Testis (tissue), 3 donors: ENCODE measurements around the gene ADD1. TPM values are rescaled to one million over a fixed set of nuclear protein-coding genes. Genes with fewer than 3 reads are reported as not detected.

ENCODE experiments used
- DNase-seq: peaks from one replicate; pipeline ENCODE4 v3.0.0-alpha.2; 2019
- H3K27ac ChIP-seq, 2 donors: fragments of 200-600 bp; sonication (generic); one replicate each; pipeline ENCODE4 v1.5.1; 2019
- H3K27me3 ChIP-seq: fragments of 200-600 bp; sonication (generic); one replicate; pipeline ENCODE4 v1.5.1; 2019
- H3K36me3 ChIP-seq: fragments of 200-600 bp; sonication (generic); one replicate; pipeline ENCODE4 v1.5.1; 2017; ENCODE audit warnings: low read depth; ENCODE audit errors: missing control alignments
- H3K4me1 ChIP-seq: fragments of 200-600 bp; sonication (generic); one replicate; pipeline ENCODE4 v1.5.1; 2019
- H3K4me3 ChIP-seq, 2 donors: fragments of 200-600 bp; sonication (generic); one replicate each; pipeline ENCODE4 v1.5.1; 2017 to 2019
- H3K9me3 ChIP-seq: fragments of 200-600 bp; sonication (generic); one replicate; pipeline ENCODE4 v1.5.1; 2017
- CTCF ChIP-seq, 3 experiments: fragments of 450-650 bp in 2 of 3; fragments of 200-600 bp in 1 of 3; sonication (generic) in 1 of 3; IDR thresholded peaks; one replicate each; pipeline ENCODE4 v1.5.1; 2016 to 2019; ENCODE audit warnings: antibody characterized with exemption in 3 of 3, mild to moderate bottlenecking in 2 of 3, moderate library complexity in 1 of 3
- POLR2A ChIP-seq: fragments of 450-650 bp; IDR thresholded peaks from one replicate; pipeline ENCODE4 v1.6.1; 2017; ENCODE audit warnings: antibody characterized with exemption, mild to moderate bottlenecking, moderate library complexity
- WGBS, 2 donors: methylation state at CpG; one replicate each; pipeline ENCODE4 v1.1.5; 2018; 5-methylcytosine and 5-hydroxymethylcytosine counted together
- intact Hi-C: fragments of 100-400 bp; cut with DNase I; formaldehyde crosslinking; loops from one replicate; pipeline ENCODE4 v1.15.1; 2023; ENCODE audit warnings: low total_unique reads
- polyA plus RNA-seq: library from polyadenylated mRNA; stranded (reverse); fragments of 350-450 nt; fragmentation: Illumina TruSeq; extraction: RNeasy Lipid Tissue Mini Kit (QIAGEN cat#74804); gene quantifications from one replicate; pipeline ENCODE4 v1.2.3, GENCODE V29; 2014; ENCODE audit warnings: low read depth, low replicate concordance; ENCODE audit not compliant: insufficient read depth
- total RNA-seq, 2 donors: library from RNA; depleted of rRNA; stranded (reverse); fragments of >200 nt; gene quantifications; one replicate each; pipeline ENCODE4 v1.2.3, GENCODE V29; 2016

ADD1 gene
- total and polyA plus RNA-seq, 3 donors from 2014 or later: 233 to 355 (median 318) TPM

- Histone ChIP-seq H3K9me3 (no peaks in the 10 kb centered on the region), H3K36me3 (no peaks in the 10 kb centered on the region), H3K4me1 (peaks cover 62% of the 10 kb centered on the region), H3K27me3 (no peaks in the 10 kb centered on the region), H3K27ac (no peak overlapping the region), H3K4me3 (no peak overlapping the region)
- 87 to 94% methylated on average over 16 to 20 of the region's 20 CpGs for WGBS, 2 donors
- TF ChIP-seq POLR2A (no peak), CTCF (IDR thresholded peaks at IDR 0.05) (no peak)
- intact Hi-C loops: no loop called here
- no peak for DNase-seq
These were observed 39.8 kb upstream of the ADD1 start for GRCh38 chr4:2803624-2804448.

DNA sequence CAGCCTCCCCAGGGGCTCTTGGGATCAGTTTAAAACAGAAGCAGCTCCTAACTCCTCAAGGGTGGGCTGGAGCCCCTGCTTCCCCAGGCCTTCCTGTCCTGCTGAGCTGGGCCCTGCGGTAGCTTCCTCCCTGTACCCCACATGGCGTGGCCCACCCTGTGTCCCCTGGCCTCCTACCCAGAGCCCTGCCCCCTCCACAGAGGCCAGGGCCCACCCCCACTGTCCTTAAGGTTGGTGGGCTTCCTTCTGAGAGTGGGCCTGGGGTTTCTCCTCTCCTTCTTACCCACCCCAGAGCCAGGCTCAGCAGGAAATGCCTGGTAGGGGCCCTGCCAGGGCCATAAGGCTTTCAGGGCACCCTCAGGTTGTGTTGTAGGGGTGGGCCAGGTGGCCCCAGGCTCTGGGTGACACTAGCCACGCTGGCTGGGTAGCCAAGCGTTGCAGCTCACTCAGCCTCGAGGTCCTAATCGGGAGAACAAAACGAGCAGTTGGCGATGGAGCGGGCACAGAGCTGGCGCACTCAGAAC lies 39.1 kb upstream of the ADD1 start:
- peaks cover 58% of the 10 kb centered on the region for H3K4me1 ChIP-seq
- H3K9me3 ChIP-seq: no peaks in the 10 kb centered on the region
- no peak for DNase-seq
- 83 to 100% methylated on average over 1 to 10 of the region's 10 CpGs for WGBS, 2 donors
- H3K27me3 ChIP-seq: no peaks in the 10 kb centered on the region
- intact Hi-C loops: no loop called here
- TF ChIP-seq POLR2A (no peak), CTCF (IDR thresholded peaks at IDR 0.05) (no peak)
- no peaks in the 10 kb centered on the region for H3K36me3 ChIP-seq
- H3K27ac ChIP-seq: no peak overlapping the region
- no peak overlapping the region for H3K4me3 ChIP-seq

DNA sequence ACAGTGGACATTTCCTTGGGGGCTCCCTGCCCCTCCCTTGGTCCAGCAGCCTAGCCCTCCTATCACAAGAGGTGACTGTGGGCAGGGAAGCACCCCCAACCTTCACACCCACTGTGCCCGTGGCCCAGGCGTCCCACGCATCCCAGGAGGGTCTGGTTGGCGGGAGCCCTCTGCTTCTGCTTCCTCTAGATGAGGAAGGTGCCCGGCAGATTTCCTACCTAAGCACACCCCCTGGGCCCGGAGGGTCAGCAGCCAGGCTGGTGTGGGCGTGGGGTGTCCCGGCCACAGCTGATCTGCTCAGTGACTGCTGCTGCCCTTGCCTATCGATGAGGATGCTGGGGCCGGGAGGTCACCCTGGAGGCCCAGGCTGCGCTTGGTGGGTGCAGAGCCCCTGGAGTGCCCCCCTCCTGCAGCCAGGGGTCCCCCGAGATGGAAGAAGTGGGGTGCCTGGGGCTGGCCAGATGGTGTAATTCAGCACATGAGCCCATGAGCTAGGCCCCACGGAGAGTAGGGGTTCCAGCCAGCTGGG lies 38.6 kb upstream of the ADD1 start:
- peaks cover 56% of the 10 kb centered on the region for H3K4me1 ChIP-seq
- H3K9me3 ChIP-seq: no peaks in the 10 kb centered on the region
- H3K27me3 ChIP-seq: no peaks in the 10 kb centered on the region
- no peak for TF ChIP-seq CTCF (IDR thresholded peaks at IDR 0.05)
- no peak for TF ChIP-seq POLR2A
- H3K4me3 ChIP-seq: no peak overlapping the region
- H3K27ac ChIP-seq: peak overlapping the region in 1 of 2 donors; percentile 66
- H3K36me3 ChIP-seq: no peaks in the 10 kb centered on the region
- intact Hi-C loops: no loop called here
- 90 to 91% methylated on average over 4 to 13 of the region's 13 CpGs for WGBS, 2 donors
- no peak for DNase-seq

- 46 to 48% methylated on average over 14 to 20 of the region's 20 CpGs for WGBS, 2 donors
- peak overlapping the region in 1 of 2 donors; percentile 66 for H3K27ac ChIP-seq
- intact Hi-C loops: no loop called here
- no peaks in the 10 kb centered on the region for H3K9me3 ChIP-seq
- no peak overlapping the region for H3K4me3 ChIP-seq
- no peaks in the 10 kb centered on the region for H3K36me3 ChIP-seq
- H3K27me3 ChIP-seq: no peaks in the 10 kb centered on the region
- peak; percentile 65 for DNase-seq
- TF ChIP-seq CTCF (IDR thresholded peaks at IDR 0.05) (no peak), POLR2A (no peak)
- peaks cover 52% of the 10 kb centered on the region for H3K4me1 ChIP-seq
These were observed 37.8 kb upstream of the ADD1 start for GRCh38 chr4:2805712-2806389.
